Thoracic aorta endothelial cell (primary cell): ENCODE results near the gene SLC35F6. TPM values are rescaled to one million over a fixed set of nuclear protein-coding genes. Genes with fewer than 3 reads are reported as not detected.

Experiments used
- total RNA-seq: library from RNA; depleted of rRNA; stranded (reverse); fragments of >200 nt; gene quantifications from 2 replicates; pipeline ENCODE4 v1.2.3, GENCODE V29; 2012

The SLC35F6 gene
- total RNA-seq: 38.2 and 57.1 TPM in 2 replicates

GRCh38 chr2:26764078-26764887, at the start of gene SLC35F6:
Gene SLC35F6 (plus strand): TSS chr2:26764284. CDS start chr2:26764350, 66 bp downstream.

DNA sequence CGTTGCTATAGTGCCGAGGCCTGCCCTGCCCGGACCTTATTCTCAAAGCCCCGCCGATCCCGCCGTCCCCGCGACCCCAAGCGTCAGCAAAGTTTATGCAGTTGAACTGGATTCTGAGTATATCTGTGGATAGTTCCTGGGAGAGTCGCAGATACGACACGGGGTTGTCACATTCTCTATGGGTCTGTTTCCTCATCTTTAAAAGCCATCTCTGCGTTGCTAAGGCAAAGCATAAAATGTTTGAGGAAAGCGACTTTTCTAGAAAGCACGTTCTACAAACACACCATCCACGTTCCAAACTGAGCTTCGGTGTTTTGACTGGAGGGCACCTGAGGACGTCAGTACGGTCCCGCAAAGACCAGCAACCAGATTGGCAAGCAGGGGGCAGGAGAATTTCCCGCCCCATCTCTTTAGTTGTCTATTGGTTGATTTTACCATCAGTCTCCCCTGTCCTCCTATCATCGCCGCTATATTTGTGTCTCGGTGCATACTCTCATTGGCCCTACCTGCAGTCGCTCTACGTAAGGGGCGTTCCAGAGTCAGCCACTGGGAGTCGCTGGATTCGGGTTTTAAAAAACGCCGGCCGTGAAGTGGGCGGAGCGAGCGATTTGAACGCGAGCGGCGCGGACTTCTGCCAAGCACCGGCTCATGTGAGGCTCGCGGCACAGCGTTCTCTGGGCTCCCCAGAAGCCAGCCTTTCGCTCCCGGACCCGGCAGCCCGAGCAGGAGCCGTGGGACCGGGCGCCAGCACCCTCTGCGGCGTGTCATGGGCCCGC, 21.5 kb downstream of the SLC35F6 start, which contains the start of gene CENPA:
TSS of gene CENPA (plus strand) at position 626 of the 776 bp plus-strand sequence. CDS start at position 767, 141 bp downstream.

Other genes starting within 250 kb of the SLC35F6 start
- gene CIB4, start 122.9 kb upstream of the SLC35F6 start, total RNA-seq: not detected in 2 replicates
- not detected in 2 replicates for gene KCNK3, start 71.6 kb upstream of the SLC35F6 start, total RNA-seq
- 17.0 and 31.7 TPM in 2 replicates for gene CENPA, start 21.8 kb downstream of the SLC35F6 start, total RNA-seq
- not detected in 2 replicates for gene DPYSL5, start 83.8 kb downstream of the SLC35F6 start, total RNA-seq
- 2.3 and 2.7 TPM in 2 replicates for gene MAPRE3, start 206.4 kb downstream of the SLC35F6 start, total RNA-seq